OCI-LY7 (cell line): ENCODE data around the gene DDX54.

Experiments used
- EZH2phosphoT487 ChIP-seq: fragments of 200-600 bp; sonication (generic); IDR thresholded peaks from 2 replicates; pipeline ENCODE4 v1.6.1; 2018; ENCODE audit warnings: low read depth, borderline replicate concordance, mild to moderate bottlenecking, mixed run types, antibody characterized with exemption, low read length, moderate library complexity, mixed read lengths
- TF ChIP-seq, protein P1 (sequence below): fragments of 200-600 bp; sonication (generic); conservative IDR thresholded peaks from 2 replicates; pipeline ENCODE4 v1.5.1; 2014; ENCODE audit warnings: mild to moderate bottlenecking, antibody characterized with exemption, low read length, moderate library complexity, mixed read lengths

DNA sequence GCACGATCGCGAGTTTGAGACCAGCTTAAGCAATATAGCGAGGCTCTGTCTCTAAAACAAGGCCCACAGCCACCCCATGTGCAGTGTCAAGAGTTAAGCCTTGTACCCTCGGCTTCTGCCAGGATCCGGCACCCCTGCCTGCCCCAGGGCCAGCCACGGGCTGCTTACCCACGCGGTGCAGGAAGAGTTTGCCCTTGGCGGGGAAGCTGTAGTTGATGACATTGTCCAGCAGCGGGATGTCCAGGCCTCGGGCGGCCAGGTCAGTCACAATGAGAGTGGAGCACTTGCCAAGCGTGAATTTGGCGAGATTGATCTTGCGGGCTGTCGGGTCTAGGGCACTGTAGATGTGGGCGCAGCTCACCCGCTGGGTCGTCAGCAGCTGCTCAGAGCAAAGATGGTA lies 13.1 kb downstream of the DDX54 start:
- TF ChIP-seq, protein P1, sequence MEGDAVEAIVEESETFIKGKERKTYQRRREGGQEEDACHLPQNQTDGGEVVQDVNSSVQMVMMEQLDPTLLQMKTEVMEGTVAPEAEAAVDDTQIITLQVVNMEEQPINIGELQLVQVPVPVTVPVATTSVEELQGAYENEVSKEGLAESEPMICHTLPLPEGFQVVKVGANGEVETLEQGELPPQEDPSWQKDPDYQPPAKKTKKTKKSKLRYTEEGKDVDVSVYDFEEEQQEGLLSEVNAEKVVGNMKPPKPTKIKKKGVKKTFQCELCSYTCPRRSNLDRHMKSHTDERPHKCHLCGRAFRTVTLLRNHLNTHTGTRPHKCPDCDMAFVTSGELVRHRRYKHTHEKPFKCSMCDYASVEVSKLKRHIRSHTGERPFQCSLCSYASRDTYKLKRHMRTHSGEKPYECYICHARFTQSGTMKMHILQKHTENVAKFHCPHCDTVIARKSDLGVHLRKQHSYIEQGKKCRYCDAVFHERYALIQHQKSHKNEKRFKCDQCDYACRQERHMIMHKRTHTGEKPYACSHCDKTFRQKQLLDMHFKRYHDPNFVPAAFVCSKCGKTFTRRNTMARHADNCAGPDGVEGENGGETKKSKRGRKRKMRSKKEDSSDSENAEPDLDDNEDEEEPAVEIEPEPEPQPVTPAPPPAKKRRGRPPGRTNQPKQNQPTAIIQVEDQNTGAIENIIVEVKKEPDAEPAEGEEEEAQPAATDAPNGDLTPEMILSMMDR = no peak
- no peak for TF ChIP-seq EZH2phosphoT487
